ENCODE data around the gene AXL. TPM values are rescaled to one million over a fixed set of nuclear protein-coding genes. Genes with fewer than 3 reads are reported as not detected.

AXL gene
- total and polyA plus RNA-seq, 2 of the 8 experiments (the other 6 are each of a cell fraction or from before 2014, with no cell fraction given) = 35.3 to 51.0 TPM

DNA sequence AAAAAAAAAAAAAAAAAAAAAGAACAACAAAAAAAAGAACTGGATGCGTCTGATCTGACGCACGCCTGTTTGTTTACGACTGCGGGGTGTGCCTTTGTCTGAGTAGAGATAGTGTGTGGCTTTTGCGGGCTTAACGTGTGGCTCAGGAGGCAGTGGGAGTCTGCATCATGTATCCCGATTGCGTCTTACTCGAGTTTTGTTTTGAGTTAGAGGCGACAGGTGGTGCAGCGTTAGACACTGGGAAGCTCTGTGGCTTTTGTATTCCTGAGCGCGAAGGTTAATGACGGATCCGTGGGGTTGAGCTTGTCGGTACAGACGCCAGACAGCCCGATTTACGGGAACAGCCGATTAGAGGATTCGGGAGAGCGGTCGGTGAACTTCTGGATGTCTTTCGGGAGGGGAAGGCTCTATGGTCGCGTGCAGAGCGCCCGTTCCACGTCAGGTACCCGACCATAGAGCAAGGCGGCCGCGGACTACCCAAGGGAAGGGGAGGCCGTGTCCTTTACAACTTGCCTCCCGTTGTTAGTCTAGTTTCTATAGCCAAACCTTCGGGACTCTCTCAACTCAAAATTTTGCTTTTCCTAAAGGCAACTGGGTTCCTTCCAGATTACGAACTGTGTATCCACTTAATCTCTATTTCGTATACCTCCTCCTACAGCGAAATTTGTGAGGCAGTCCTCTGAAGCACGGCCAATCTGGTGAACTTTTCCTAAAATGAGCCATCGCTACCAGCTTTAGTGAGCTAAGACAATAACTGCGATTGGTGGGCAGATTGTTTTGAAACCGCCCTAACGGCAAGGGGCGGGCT is 44.2 kb downstream of the AXL start (continued):
- TF ChIP-seq KDM5A (IDR thresholded peaks at IDR 0.05; ENCODE audit: low read length) (0 out of 2 replicates have a peak, but pooled peaks have one; percentile 17), POLR2AphosphoS5 (IDR thresholded peaks at IDR 0.05; ENCODE audit: low read depth, low read length) (peak; percentile 76), ATF3 (IDR thresholded peaks at IDR 0.05; ENCODE audit: insufficient read depth, low read depth, low read length) (no peak), TBP (IDR thresholded peaks at IDR 0.05; ENCODE audit: low read depth, low read length) (peak; percentile 70)

Data from H1 (cell line).